ENCODE measurements around the gene PLEKHA6.

PLEKHA6 gene

GRCh38 chr1:204359474-204360255 is at the start of gene PLEKHA6:
Gene PLEKHA6 (minus strand): TSS chr1:204359929. CDS start chr1:204273727, 86,202 bp downstream.
- DNase-seq (ENCODE audit: low read depth) = no peak

GRCh38 chr1:204409123-204409522 is 49.4 kb upstream of the PLEKHA6 start:
- no peak for DNase-seq (ENCODE audit: low read depth)

- DNase-seq (ENCODE audit: low read depth) = no peak
Measured at GRCh38 chr1:204408602-204409001, 48.9 kb upstream of the PLEKHA6 start.

- no peak for DNase-seq (ENCODE audit: low read depth)
Measured at GRCh38 chr1:204408074-204408507, 48.4 kb upstream of the PLEKHA6 start.

GRCh38 chr1:204407295-204407971 is 47.7 kb upstream of the PLEKHA6 start:
- no peak for DNase-seq (ENCODE audit: low read depth)

- no peak for DNase-seq (ENCODE audit: low read depth)
Measured at GRCh38 chr1:204406621-204407020, 46.9 kb upstream of the PLEKHA6 start.

GRCh38 chr1:204405988-204406387 is 46.3 kb upstream of the PLEKHA6 start:
- no peak for DNase-seq (ENCODE audit: low read depth)

- DNase-seq (ENCODE audit: low read depth) = no peak
Measured at GRCh38 chr1:204404629-204405028, 44.9 kb upstream of the PLEKHA6 start.

GRCh38 chr1:204402391-204402790 is 42.7 kb upstream of the PLEKHA6 start:
- DNase-seq (ENCODE audit: low read depth) = no peak

- DNase-seq (ENCODE audit: low read depth) = no peak
Measured at GRCh38 chr1:204401730-204402129, 42.0 kb upstream of the PLEKHA6 start.

- DNase-seq (ENCODE audit: low read depth) = no peak
Measured at GRCh38 chr1:204400882-204401510, 41.3 kb upstream of the PLEKHA6 start.

- DNase-seq (ENCODE audit: low read depth) = no peak
Measured at GRCh38 chr1:204398197-204399125, 38.7 kb upstream of the PLEKHA6 start.

GRCh38 chr1:204396015-204396583 is 36.4 kb upstream of the PLEKHA6 start:
- no peak for DNase-seq (ENCODE audit: low read depth)

GRCh38 chr1:204391629-204392028 is 31.9 kb upstream of the PLEKHA6 start:
- no peak for DNase-seq (ENCODE audit: low read depth)

GRCh38 chr1:204390751-204391466 is 31.2 kb upstream of the PLEKHA6 start:
- no peak for DNase-seq (ENCODE audit: low read depth)

- DNase-seq (ENCODE audit: low read depth) = no peak
Measured at GRCh38 chr1:204385727-204386126, 26.0 kb upstream of the PLEKHA6 start.

- DNase-seq (ENCODE audit: low read depth) = no peak
Measured at GRCh38 chr1:204384636-204385352, 25.1 kb upstream of the PLEKHA6 start.

GRCh38 chr1:204383163-204383904 is 23.6 kb upstream of the PLEKHA6 start:
- DNase-seq (ENCODE audit: low read depth) = no peak

GRCh38 chr1:204382714-204383083 is 23.0 kb upstream of the PLEKHA6 start:
- no peak for DNase-seq (ENCODE audit: low read depth)
